ENCODE data around the gene RFT1.

GRCh38 chr3:53081318-53081717 is 48.9 kb downstream of the RFT1 start:
- no peak for TF ChIP-seq CTCF (conservative IDR thresholded peaks at IDR 0.05 in 1 of 2, IDR thresholded peaks at IDR 0.05 in 1 of 2; ENCODE audit: extremely low read depth in 1 of 2, insufficient read depth in 1 of 2, low read depth in 1 of 2, low read length in 2 of 2)
- no peak for TF ChIP-seq EZH2 (IDR thresholded peaks at IDR 0.05; ENCODE audit: borderline replicate concordance, low read length)

All from mammary epithelial cell (primary cell).